Measurements from ENCODE around the gene ZNF521. TPM values are rescaled to one million over a fixed set of nuclear protein-coding genes. Genes with fewer than 3 reads are reported as not detected.

Gene ZNF521
- total and polyA plus RNA-seq, 2 of the 13 experiments (the other 11 are each of a cell fraction or from before 2014, with no cell fraction given), result 0.02 TPM; not detected in 1

- no TSS peak for BruUV-seq (replicated peaks)
- POLR2A ChIA-PET, result no interaction called here
- no peak for ATAC-seq
- Histone ChIP-seq H3K4me2 (ENCODE audit: low read depth, low read length) (no peak overlapping the region), H3K36me3 (replicated peaks in 1 of 2; ENCODE audit: control insufficient read depth in 1 of 2, insufficient read depth in 2 of 2, low read length in 2 of 2) (no peaks in the 10 kb centered on the region), H2AFZ (ENCODE audit: low read length) (no peak overlapping the region), H3K4me3 (replicated peaks in 1 of 3; ENCODE audit: insufficient read depth in 1 of 3, low read depth in 2 of 3, low read length in 3 of 3) (no peak overlapping the region), H4K20me1 (ENCODE audit: insufficient read depth, low read length) (no peaks in the 10 kb centered on the region), H3K9ac (ENCODE audit: insufficient read depth, low read depth, low read length) (no peak overlapping the region), H3K27me3 (ENCODE audit: control insufficient read depth in 1 of 2, insufficient read depth in 2 of 2, low read length in 2 of 2) (no peaks in the 10 kb centered on the region), H3K9me3 (ENCODE audit: low read length) (no peaks in the 10 kb centered on the region), H3K27ac (ENCODE audit: extremely low read length, insufficient read depth, low read length) (no peak overlapping the region), H3K79me2 (ENCODE audit: insufficient read depth, low read length) (no peaks in the 10 kb centered on the region), H3K4me1 (ENCODE audit: insufficient read depth, low read length) (peaks cover 11% of the 10 kb centered on the region)
- WGBS (ENCODE audit: low lambda C conversion rate), result 85% methylated on average over 6 of the region's 6 CpGs
- in situ Hi-C loops (cut with HindIII; ENCODE audit: extremely low pct_ligation_motif_present, low pct_unique_long_range_greater_than_20kb) (no loop called here), intact Hi-C loops (cut with micrococcal nuclease; ENCODE audit: unreplicated experiment) (no loop called here)
- no peak for DNase-seq (ENCODE audit: low spot score)
- peak; percentile 86 for TF ChIP-seq CREB1 (IDR thresholded peaks at IDR 0.05)
- TF ChIP-seq CREB1 (CRISPR knock-in tag; IDR thresholded peaks at IDR 0.05), result no peak
- no peak for TF ChIP-seq GABPB1 (CRISPR knock-in tag; IDR thresholded peaks at IDR 0.05)
- no peak for FAIRE-seq
- CTCF ChIA-PET (ENCODE audit: low intra/inter-chr PET ratio, low total read pairs), result no interaction called here
These were observed 279.8 kb downstream of the ZNF521 start for GRCh38 chr18:25072205-25072604.

- in situ Hi-C loops (cut with HindIII; ENCODE audit: extremely low pct_ligation_motif_present, low pct_unique_long_range_greater_than_20kb) (no loop called here), intact Hi-C loops (cut with micrococcal nuclease; ENCODE audit: unreplicated experiment) (no loop called here)
- no peaks in the 10 kb centered on the region for H4K20me1 ChIP-seq (ENCODE audit: insufficient read depth, low read length)
- no peak for DNase-seq (ENCODE audit: low spot score)
- H3K27ac ChIP-seq (ENCODE audit: extremely low read length, insufficient read depth, low read length), result no peak overlapping the region
- no peaks in the 10 kb centered on the region for H3K9me3 ChIP-seq (ENCODE audit: low read length)
- H3K4me2 ChIP-seq (ENCODE audit: low read depth, low read length), result no peak overlapping the region
- H2AFZ ChIP-seq (ENCODE audit: low read length), result no peak overlapping the region
- H3K9ac ChIP-seq (ENCODE audit: insufficient read depth, low read depth, low read length), result no peak overlapping the region
- no peaks in the 10 kb centered on the region for H3K27me3 ChIP-seq (ENCODE audit: control insufficient read depth in 1 of 2, insufficient read depth in 2 of 2, low read length in 2 of 2)
- no peak for FAIRE-seq
- ChIA-PET POLR2A (no interaction called here), CTCF (ENCODE audit: low intra/inter-chr PET ratio, low total read pairs) (no interaction called here)
- H3K36me3 ChIP-seq (replicated peaks in 1 of 2; ENCODE audit: control insufficient read depth in 1 of 2, insufficient read depth in 2 of 2, low read length in 2 of 2), result no peaks in the 10 kb centered on the region
- no peaks in the 10 kb centered on the region for H3K4me1 ChIP-seq (ENCODE audit: insufficient read depth, low read length)
- no peak overlapping the region for H3K4me3 ChIP-seq (replicated peaks in 1 of 3; ENCODE audit: insufficient read depth in 1 of 3, low read depth in 2 of 3, low read length in 3 of 3)
- BruUV-seq (replicated peaks), result no TSS peak
- ATAC-seq, result no peak
- H3K79me2 ChIP-seq (ENCODE audit: insufficient read depth, low read length), result no peaks in the 10 kb centered on the region
- 42% methylated on average over 5 of the region's 5 CpGs for WGBS (ENCODE audit: low lambda C conversion rate)
- TF ChIP-seq ZIK1 (CRISPR knock-in tag; IDR thresholded peaks at IDR 0.05; ENCODE audit: borderline replicate concordance, low read depth), result no peak
- TF ChIP-seq DNMT1 (CRISPR knock-in tag; IDR thresholded peaks at IDR 0.05), result no peak
- no peak for TF ChIP-seq RBM39 (IDR thresholded peaks at IDR 0.05; ENCODE audit: low read depth, low read length, poor library complexity, severe bottlenecking)
- TF ChIP-seq MTA1 (CRISPR knock-in tag; IDR thresholded peaks at IDR 0.05; ENCODE audit: borderline replicate concordance), result no peak
- TF ChIP-seq ZNF749 (CRISPR knock-in tag; IDR thresholded peaks at IDR 0.05; ENCODE audit: borderline replicate concordance), result no peak
- TF ChIP-seq PHF21A (CRISPR knock-in tag; IDR thresholded peaks at IDR 0.05), result no peak
- TF ChIP-seq TFDP2 (CRISPR knock-in tag; IDR thresholded peaks at IDR 0.05), result no peak
- no peak for TF ChIP-seq ZNF530 (CRISPR knock-in tag; IDR thresholded peaks at IDR 0.05; ENCODE audit: low read depth)
- TF ChIP-seq CBX2 (IDR thresholded peaks at IDR 0.05; ENCODE audit: low read depth, low read length), result no peak
- no peak for TF ChIP-seq CBX2 (CRISPR knock-in tag; IDR thresholded peaks at IDR 0.05; ENCODE audit: low read depth)
- no peak for TF ChIP-seq ATF7 (IDR thresholded peaks at IDR 0.05)
- TF ChIP-seq ATF7 (CRISPR knock-in tag; IDR thresholded peaks at IDR 0.05), result no peak
- no peak for TF ChIP-seq ZSCAN31 (CRISPR knock-in tag; IDR thresholded peaks at IDR 0.05; ENCODE audit: low read depth)
- no peak for TF ChIP-seq ZNF75D (CRISPR knock-in tag; IDR thresholded peaks at IDR 0.05; ENCODE audit: borderline replicate concordance)
- no peak for TF ChIP-seq CREB3 (CRISPR knock-in tag; IDR thresholded peaks at IDR 0.05)
- no peak for TF ChIP-seq CBFB (CRISPR knock-in tag; IDR thresholded peaks at IDR 0.05)
These were observed 284.5 kb downstream of the ZNF521 start for GRCh38 chr18:25067275-25068025.
